H9 (cell line): ENCODE results near the gene CYFIP1. TPM values are rescaled to one million over a fixed set of nuclear protein-coding genes. Genes with fewer than 3 reads are reported as not detected.

Experiments
- DNase-seq: peaks from one replicate; pipeline ENCODE4 v3.0.0-alpha.2; 2017
- H2AFZ ChIP-seq: one replicate; pipeline ENCODE4 v1.6.1; 2013; ENCODE audit warnings: mild to moderate bottlenecking, low read length, control low read depth, moderate library complexity
- H2AK5ac ChIP-seq: 2 replicates; pipeline ENCODE4 v1.6.1; 2013; ENCODE audit warnings: low read length, control low read depth, mixed read lengths; ENCODE audit not compliant: insufficient read length
- H2BK120ac ChIP-seq: one replicate; pipeline ENCODE4 v1.6.1; 2013; ENCODE audit warnings: low read depth, mild to moderate bottlenecking, low read length, control low read depth, inconsistent platforms; ENCODE audit not compliant: poor library complexity, severe bottlenecking
- H2BK12ac ChIP-seq: 2 replicates; pipeline ENCODE4 v1.6.1; 2013; ENCODE audit warnings: low read length, control low read depth, mixed read lengths, low read depth; ENCODE audit not compliant: insufficient read length
- H2BK15ac ChIP-seq: 2 replicates; pipeline ENCODE4 v1.6.1; 2013; ENCODE audit warnings: low read depth, low read length, control low read depth
- H2BK20ac ChIP-seq: one replicate; pipeline ENCODE4 v1.6.1; 2013; ENCODE audit warnings: low read depth, mild to moderate bottlenecking, low read length, control low read depth, inconsistent platforms; ENCODE audit not compliant: poor library complexity, severe bottlenecking
- H2BK5ac ChIP-seq: 2 replicates; pipeline ENCODE4 v1.6.1; 2013; ENCODE audit warnings: low read length, control low read depth, mixed read lengths; ENCODE audit not compliant: insufficient read length
- H3K14ac ChIP-seq: 2 replicates; pipeline ENCODE4 v1.6.1; 2013; ENCODE audit warnings: low read length, control low read depth; ENCODE audit not compliant: insufficient read depth
- H3K18ac ChIP-seq: 2 replicates; pipeline ENCODE4 v1.6.1; 2013; ENCODE audit warnings: low read depth, mild to moderate bottlenecking, mixed read lengths, low read length, control low read depth; ENCODE audit not compliant: insufficient read length
- H3K23ac ChIP-seq: 2 replicates; pipeline ENCODE4 v1.6.1; 2013; ENCODE audit warnings: low read length, control low read depth, mixed read lengths, low read depth; ENCODE audit not compliant: insufficient read length
- H3K23me2 ChIP-seq: 2 replicates; pipeline ENCODE4 v1.6.1; 2013; ENCODE audit warnings: low read depth, mild to moderate bottlenecking, mixed read lengths, low read length, control low read depth; ENCODE audit not compliant: insufficient read length, poor library complexity, severe bottlenecking
- H3K27ac ChIP-seq: 2 replicates; pipeline ENCODE4 v1.5.1; 2013; ENCODE audit warnings: low read length, control low read depth, mixed read lengths, low read depth; ENCODE audit not compliant: insufficient read length
- H3K27me3 ChIP-seq: 2 replicates; pipeline ENCODE4 v1.6.1; 2013; ENCODE audit warnings: low read length, control low read depth, inconsistent platforms; ENCODE audit not compliant: insufficient read depth
- H3K4ac ChIP-seq: 2 replicates; pipeline ENCODE4 v1.6.1; 2013; ENCODE audit warnings: low read depth, mild to moderate bottlenecking, control low read depth, inconsistent platforms, low read length, moderate library complexity
- H3K4me1 ChIP-seq: 2 replicates; pipeline ENCODE4 v1.6.1; 2013; ENCODE audit warnings: low read length, control low read depth, inconsistent platforms; ENCODE audit not compliant: insufficient read depth
- H3K4me2 ChIP-seq: 2 replicates; pipeline ENCODE4 v1.6.1; 2013; ENCODE audit warnings: low read length, control low read depth, mixed read lengths; ENCODE audit not compliant: insufficient read length, insufficient read depth
- H3K56ac ChIP-seq: 2 replicates; pipeline ENCODE4 v1.6.1; 2013; ENCODE audit warnings: low read depth, mild to moderate bottlenecking, mixed read lengths, low read length, control low read depth; ENCODE audit not compliant: insufficient read length
- H3K79me1 ChIP-seq: 2 replicates; pipeline ENCODE4 v1.6.1; 2013; ENCODE audit warnings: low read depth, mild to moderate bottlenecking, moderate library complexity, low read length, control low read depth, inconsistent platforms; ENCODE audit not compliant: insufficient read depth, poor library complexity, severe bottlenecking
- H3K79me2 ChIP-seq: 2 replicates; pipeline ENCODE4 v1.6.1; 2013; ENCODE audit warnings: low read length, control low read depth, inconsistent platforms; ENCODE audit not compliant: insufficient read depth
- H3K9ac ChIP-seq: 2 replicates; pipeline ENCODE4 v1.6.1; 2013; ENCODE audit warnings: low read length, control low read depth, mixed read lengths; ENCODE audit not compliant: insufficient read length; ENCODE audit errors: extremely low read depth
- H3K9me3 ChIP-seq: one replicate; pipeline ENCODE4 v1.6.1; 2013; ENCODE audit warnings: low read depth, low read length, inconsistent platforms; ENCODE audit not compliant: control insufficient read depth
- H3T11ph ChIP-seq: one replicate; pipeline ENCODE4 v1.6.1; 2013; ENCODE audit warnings: mild to moderate bottlenecking, low read length, control low read depth, inconsistent platforms
- H4K20me1 ChIP-seq: one replicate; pipeline ENCODE4 v1.6.1; 2013; ENCODE audit not compliant: control insufficient read depth, insufficient read length, insufficient read depth
- H4K5ac ChIP-seq: 2 replicates; pipeline ENCODE4 v1.6.1; 2013; ENCODE audit warnings: low read depth, mild to moderate bottlenecking, mixed read lengths, low read length, control low read depth; ENCODE audit not compliant: insufficient read length
- H4K8ac ChIP-seq: replicated peaks from 2 replicates; pipeline ENCODE4 v1.6.1; 2013; ENCODE audit warnings: low read length, control low read depth, mixed read lengths, low read depth; ENCODE audit not compliant: insufficient read length
- H4K91ac ChIP-seq: 2 replicates; pipeline ENCODE4 v1.6.1; 2013; ENCODE audit warnings: low read depth, mild to moderate bottlenecking, moderate library complexity, mixed read lengths, low read length, control low read depth; ENCODE audit not compliant: insufficient read length
- H3K27ac Mint-ChIP-seq, 3 experiments: 2 replicates in 2 of 3; 3 replicates in 1 of 3; pipeline ENCODE4 v1.8.0; 2020 to 2021; ENCODE audit warnings: mixed read lengths in 3 of 3, mild to moderate bottlenecking in 1 of 3, moderate library complexity in 1 of 3
- H3K27me3 Mint-ChIP-seq: 2 replicates; pipeline ENCODE4 v1.8.0; 2021; ENCODE audit warnings: low read depth, mild to moderate bottlenecking, moderate library complexity, mixed read lengths
- H3K36me3 Mint-ChIP-seq, 3 experiments: 2 replicates in 2 of 3; 3 replicates in 1 of 3; pipeline ENCODE4 v1.8.0; 2020 to 2021; ENCODE audit warnings: low read depth in 3 of 3, mixed read lengths in 3 of 3; ENCODE audit not compliant: insufficient read depth in 1 of 3
- H3K4me1 Mint-ChIP-seq, 2 experiments: 2 replicates each; pipeline ENCODE4 v1.8.0; 2020; ENCODE audit warnings: mixed read lengths in 2 of 2
- H3K4me3 Mint-ChIP-seq, 2 experiments: 2 replicates in 1 of 2; 3 replicates in 1 of 2; pipeline ENCODE4 v1.8.0; 2020 to 2021; ENCODE audit warnings: mild to moderate bottlenecking in 2 of 2, mixed read lengths in 2 of 2, moderate library complexity in 1 of 2
- H3K9me3 Mint-ChIP-seq, 2 experiments: 2 replicates in 1 of 2; 3 replicates in 1 of 2; pipeline ENCODE4 v1.8.0; 2020; ENCODE audit warnings: mild to moderate bottlenecking in 2 of 2, mixed read lengths in 2 of 2, moderate library complexity in 1 of 2
- CTCF ChIP-seq: fragments of 200-600 bp; sonication (generic); conservative IDR thresholded peaks from 3 replicates; pipeline ENCODE4 v1.8.0; 2021; ENCODE audit warnings: antibody characterized with exemption, mild to moderate bottlenecking
- whole genome bisulfite sequencing: extraction: QIAGEN DNeasy Blood & Tissue Kit; methylation state at CpG from one replicate; pipeline ENCODE4 v1.1.7; 2013; ENCODE audit warnings: missing lambda C conversion rate, low lambda C conversion rate, mixed read lengths; ENCODE audit not compliant: insufficient read length; ENCODE audit errors: extremely low coverage; 5-methylcytosine and 5-hydroxymethylcytosine counted together
- total RNA-seq: library from RNA; stranded (reverse); gene quantifications from 2 replicates; pipeline ENCODE4 v1.2.1, GENCODE V29; 2021

The CYFIP1 gene
- total RNA-seq, 1 experiment from 2014 or later = 71.2 TPM

- H3K79me2 ChIP-seq = no peaks in the 10 kb centered on the region
- Mint-ChIP-seq H3K36me3 (peaks cover 16 to 48% (median 20%) of the 10 kb centered on the region in 3 experiments), H3K4me1 (no peaks in the 10 kb centered on the region), H3K27me3 (no peaks in the 10 kb centered on the region), H3K27ac (no peak overlapping the region; a peak in 1 of 7 replicates), H3K9me3 (no peaks in the 10 kb centered on the region), H3K4me3 (no peak overlapping the region)
- no peak overlapping the region for H2BK20ac ChIP-seq
- no peak overlapping the region for H3K14ac ChIP-seq
- no peak overlapping the region for H3K23ac ChIP-seq
- H4K20me1 ChIP-seq = no peaks in the 10 kb centered on the region
- no peak overlapping the region for H2AFZ ChIP-seq
- no peak overlapping the region for H3K18ac ChIP-seq
- H4K91ac ChIP-seq = no peak overlapping the region
- no peak overlapping the region for H3K4me2 ChIP-seq
- H3K9ac ChIP-seq = no peak overlapping the region
- H2BK15ac ChIP-seq = no peak overlapping the region
- H3K27me3 ChIP-seq = no peaks in the 10 kb centered on the region
- no peak overlapping the region for H2BK120ac ChIP-seq
- no peak overlapping the region for H2BK12ac ChIP-seq
- DNase-seq = no peak
- no peak overlapping the region for H3K27ac ChIP-seq
- no peak for TF ChIP-seq CTCF
- H3K56ac ChIP-seq = no peak overlapping the region
- H4K5ac ChIP-seq = no peak overlapping the region
- no peaks in the 10 kb centered on the region for H3K4me1 ChIP-seq
- no peak overlapping the region for H3K4ac ChIP-seq
- WGBS = no CpG with 5 or more reads among the region's 4 CpGs
- H3K23me2 ChIP-seq = no peaks in the 10 kb centered on the region
- H3K9me3 ChIP-seq = no peaks in the 10 kb centered on the region
- no peak overlapping the region for H2AK5ac ChIP-seq
- H2BK5ac ChIP-seq = no peak overlapping the region
- H4K8ac ChIP-seq = no peak overlapping the region
- H3T11ph ChIP-seq = no peak overlapping the region
- H3K79me1 ChIP-seq = no peaks in the 10 kb centered on the region
Observed at GRCh38 chr15:22941179-22941578, 39.0 kb downstream of the CYFIP1 start.
